Stomach (tissue), 4 donors: Measurements from ENCODE around the gene GPR68.

Source experiments
- CTCF ChIP-seq, 7 experiments: fragments of 450-650 bp in 4 of 7; fragments of 200-600 bp in 3 of 7; sonication (generic) in 3 of 7; IDR thresholded peaks; one replicate each; pipeline ENCODE4 v1.5.1; 2016 to 2019; ENCODE audit warnings: antibody characterized with exemption in 7 of 7, control low read depth in 2 of 7, mild to moderate bottlenecking in 1 of 7
- EP300 ChIP-seq: sonication (generic); formaldehyde crosslinking; IDR thresholded peaks from one replicate; pipeline ENCODE4 v1.6.1; 2017; ENCODE audit warnings: antibody characterized with exemption
- POLR2A ChIP-seq, 4 donors: fragments of 450-650 bp; IDR thresholded peaks; one replicate each; pipeline ENCODE4 v1.6.1; 2016; ENCODE audit warnings: antibody characterized with exemption in 4 of 4, control low read depth in 2 of 4, mild to moderate bottlenecking in 1 of 4, moderate library complexity in 1 of 4
- POLR2AphosphoS5 ChIP-seq, 3 donors: sonication (generic); formaldehyde crosslinking; IDR thresholded peaks; one replicate each; pipeline ENCODE4 v1.6.1; 2016; ENCODE audit warnings: antibody characterized with exemption in 3 of 3

GRCh38 chr14:91252871-91253794, 8.6 kb upstream of the GPR68 start:
- TF ChIP-seq CTCF (IDR thresholded peaks at IDR 0.05) (no peak), POLR2AphosphoS5 (IDR thresholded peaks at IDR 0.05) (no peak), EP300 (no peak), POLR2A (IDR thresholded peaks at IDR 0.05) (no peak)
